GM08714 (cell line): Measurements from ENCODE around the gene HYAL2.

ENCODE experiments used
- H3K4me3 ChIP-seq: fragments of 200-500 bp; sonication (Bioruptor generic); 2 replicates; pipeline ENCODE4 v1.5.1; 2014; ENCODE audit warnings: mild to moderate bottlenecking, low read length, inconsistent platforms
- ZNF274 ChIP-seq: IDR thresholded peaks from 2 replicates; pipeline ENCODE4 v1.6.1; 2012; ENCODE audit warnings: mild to moderate bottlenecking, low read depth, low read length

The HYAL2 gene

DNA sequence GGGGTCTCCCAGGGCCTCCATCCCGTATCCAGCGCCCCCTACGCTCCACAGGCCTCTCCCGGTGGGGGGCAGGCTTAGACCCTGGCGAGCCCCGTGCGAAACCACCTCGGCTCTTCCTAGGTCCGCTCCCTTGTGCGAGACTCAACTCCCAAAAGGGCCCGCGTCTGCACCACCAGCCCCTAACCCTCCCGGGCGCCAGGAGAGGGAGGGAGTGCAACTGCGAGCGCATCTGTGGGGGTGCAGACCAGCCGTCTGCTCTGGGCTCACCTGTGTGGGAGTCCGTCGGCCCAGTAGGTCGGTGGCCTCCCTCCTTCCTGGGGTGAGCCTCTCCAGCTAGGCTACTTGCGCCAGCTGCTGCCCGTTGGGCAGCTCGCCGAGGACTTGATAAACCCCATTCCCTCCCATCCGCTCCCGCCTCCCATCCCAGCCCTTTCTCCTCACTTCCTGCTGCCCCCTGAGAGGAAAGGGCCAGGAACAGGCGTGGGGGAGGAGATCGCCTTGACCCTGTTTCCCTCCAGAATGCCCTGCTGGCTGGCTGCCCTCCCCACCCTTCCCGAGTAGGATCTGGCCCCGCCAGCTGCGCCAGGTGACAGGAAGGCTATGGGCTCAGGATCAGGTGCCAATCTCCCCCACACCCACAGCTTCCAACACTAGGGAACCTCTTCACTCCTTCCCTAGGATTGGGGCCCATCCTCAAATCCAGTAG is at the start of gene HYAL2:
HYAL2 (minus strand) TSS at position 360 of the 706 bp plus-strand sequence. CDS start 2,256 bp downstream, outside the sequence.
- H3K4me3 ChIP-seq = peak within 1 kb of the TSS; percentile 91; the same call in 1 of the 2 replicates
- no peak for TF ChIP-seq ZNF274

DNA sequence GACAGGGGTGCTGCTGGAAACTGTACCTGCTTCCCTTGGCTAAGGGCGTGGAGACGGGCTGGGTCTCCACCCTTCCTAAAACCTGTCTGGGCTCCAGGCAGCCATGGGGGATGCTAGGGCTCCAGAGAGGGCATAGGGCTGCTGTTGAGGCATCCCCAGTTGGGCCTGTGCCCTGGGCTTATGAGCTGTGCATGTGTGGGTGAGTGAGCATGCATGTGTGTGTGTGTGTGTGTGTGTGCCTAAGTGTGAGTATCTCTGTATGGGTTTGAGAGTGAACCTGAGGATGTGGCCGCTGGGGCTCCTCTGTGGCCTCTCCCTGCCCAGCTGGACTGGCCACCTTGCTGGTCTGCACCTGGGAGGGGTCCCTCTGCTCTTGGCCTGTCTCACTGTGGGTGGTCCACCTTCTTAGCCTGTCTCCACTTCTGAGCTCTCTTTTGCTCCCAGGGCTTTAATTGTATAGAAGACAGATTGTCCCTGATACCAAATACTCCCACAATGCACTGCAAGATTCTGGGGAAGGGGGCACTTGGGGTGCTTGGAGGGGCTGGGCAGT is 48.7 kb upstream of the HYAL2 start:
- H3K4me3 ChIP-seq = no peak overlapping the region
- no peak for TF ChIP-seq ZNF274

DNA sequence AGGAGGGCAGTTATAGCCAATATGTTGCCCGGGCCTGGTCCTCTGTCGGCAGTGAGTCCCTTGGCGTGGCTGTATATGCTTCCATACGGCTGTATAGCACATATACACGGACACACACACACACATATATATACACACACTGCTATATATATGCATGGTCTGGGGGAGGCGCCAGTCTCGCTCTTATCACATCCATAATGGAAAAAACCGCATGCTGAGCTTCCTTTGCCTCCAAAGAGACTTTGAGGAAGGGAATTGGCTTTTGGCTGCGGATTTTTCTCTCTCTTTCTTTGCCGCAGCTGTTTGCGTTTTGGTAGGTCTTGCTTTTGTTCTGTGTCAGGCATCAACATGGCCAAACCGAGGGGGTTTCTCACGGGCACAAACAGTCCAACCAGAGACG is 48.0 kb upstream of the HYAL2 start:
- TF ChIP-seq ZNF274 = no peak
- no peak overlapping the region for H3K4me3 ChIP-seq

DNA sequence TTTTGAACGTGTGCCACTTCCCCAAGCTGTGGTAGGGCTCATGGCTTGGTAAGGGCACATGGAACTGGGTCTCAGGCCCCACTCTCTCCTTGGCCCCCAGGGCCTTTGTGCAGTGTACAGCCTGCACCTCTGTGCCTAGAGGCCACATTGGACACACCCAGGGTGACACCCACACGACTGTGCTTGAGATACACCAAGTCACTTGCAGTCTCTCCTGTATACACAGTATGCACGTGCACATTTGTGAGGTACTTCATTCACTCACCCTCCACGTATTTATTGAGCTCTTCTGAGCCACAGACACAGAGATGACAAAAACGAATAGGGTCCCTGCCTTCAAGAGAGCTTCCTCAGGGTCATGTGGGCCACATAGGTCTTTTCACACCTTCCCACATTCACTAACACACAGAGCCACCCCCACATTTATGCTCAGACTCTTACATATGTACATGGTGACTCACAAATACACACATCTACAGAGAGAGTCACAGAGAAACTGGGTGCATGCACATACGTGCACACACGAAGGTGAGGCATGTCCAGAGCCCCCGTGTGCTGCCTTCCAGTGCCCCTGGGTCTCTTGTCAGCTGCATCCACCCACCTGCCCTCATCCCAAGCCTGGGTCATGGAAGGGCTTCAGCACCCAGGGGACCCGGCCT is 46.6 kb upstream of the HYAL2 start:
- TF ChIP-seq ZNF274 = no peak
- no peak overlapping the region for H3K4me3 ChIP-seq

DNA sequence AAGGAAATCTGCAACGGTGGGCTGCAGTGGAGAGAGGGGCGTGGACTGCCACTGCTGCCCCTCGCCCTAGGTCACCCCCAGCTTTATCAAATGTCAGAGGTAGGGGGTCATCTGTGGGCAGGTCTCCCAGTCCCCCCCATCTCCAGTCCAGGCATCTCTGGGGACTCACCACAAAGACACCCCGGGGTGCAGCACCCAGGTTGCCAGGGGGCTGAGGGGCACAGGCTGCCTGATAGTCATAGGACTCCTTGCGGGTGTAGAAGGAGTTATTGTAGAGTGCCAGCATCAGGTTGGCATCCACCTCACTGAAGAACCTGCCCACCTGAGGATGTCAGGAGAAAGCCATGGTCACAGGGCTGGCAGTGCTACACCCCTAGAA is 43.3 kb upstream of the HYAL2 start:
- no peak for TF ChIP-seq ZNF274
- H3K4me3 ChIP-seq = no peak overlapping the region; the same call in 1 of the 2 replicates

- no peak for TF ChIP-seq ZNF274
- H3K4me3 ChIP-seq = peak overlapping the region; percentile 50; the same call in 1 of the 2 replicates
Measured at GRCh38 chr3:50365080-50365841, 42.7 kb upstream of the HYAL2 start.

- H3K4me3 ChIP-seq = no peak overlapping the region; the same call in 1 of the 2 replicates
- TF ChIP-seq ZNF274 = no peak
Measured at GRCh38 chr3:50364573-50365079, 42.1 kb upstream of the HYAL2 start.

DNA sequence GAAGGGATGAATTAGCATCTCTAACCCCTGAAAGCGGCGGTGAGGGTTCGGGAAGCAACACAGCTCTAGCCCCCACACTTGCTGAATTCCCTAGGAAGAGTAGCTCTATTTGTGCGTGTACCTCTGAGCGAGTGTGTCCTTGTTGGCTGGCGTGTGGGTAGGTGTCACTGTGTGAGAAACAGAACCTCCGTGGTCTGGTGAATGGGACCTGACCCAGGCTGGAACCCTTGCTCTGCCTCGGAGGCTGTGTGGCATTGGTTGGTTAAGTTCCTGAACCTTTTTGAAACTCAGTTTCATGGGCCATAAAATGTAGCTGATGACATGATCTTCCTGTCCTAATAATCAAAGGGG is 37.2 kb upstream of the HYAL2 start:
- TF ChIP-seq ZNF274 = no peak
- H3K4me3 ChIP-seq = no peak overlapping the region

- H3K4me3 ChIP-seq = peak within 1 kb of the TSS; percentile 71
- TF ChIP-seq ZNF274 = no peak
Measured at GRCh38 chr3:50358911-50359759, 36.6 kb upstream of the HYAL2 start, which contains the start of gene TMEM115. TMEM115 (minus strand) TSS chr3:50359521; CDS start chr3:50359063, 458 bp downstream.

DNA sequence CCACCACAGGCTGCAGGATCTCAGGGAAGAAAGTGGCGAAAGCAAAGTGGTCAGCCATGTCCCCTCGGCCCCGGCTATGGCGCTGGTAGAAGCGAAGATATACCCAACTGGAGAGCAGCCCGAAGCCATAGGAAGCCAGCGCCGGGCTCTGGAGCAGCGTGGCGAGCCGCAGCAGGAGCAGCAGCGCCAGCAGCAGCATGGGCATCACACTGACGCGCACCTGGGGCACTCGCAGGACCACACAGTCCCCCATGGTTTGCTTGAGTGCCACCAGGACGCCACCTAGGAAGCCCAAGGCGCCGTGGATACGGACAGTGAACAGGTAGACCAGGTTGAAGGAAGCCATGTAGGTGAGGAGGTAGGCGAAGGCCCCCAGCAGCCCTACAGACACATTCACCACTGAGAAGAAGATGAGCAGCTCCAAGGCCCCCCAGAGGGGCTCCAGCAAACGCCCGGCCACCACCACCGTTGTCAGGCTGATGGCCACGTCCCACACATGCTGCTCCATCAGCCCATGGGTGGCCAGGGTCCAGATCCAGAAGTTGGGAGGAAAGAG is 35.9 kb upstream of the HYAL2 start:
- peak overlapping the region; percentile 71 for H3K4me3 ChIP-seq
- TF ChIP-seq ZNF274 = no peak

DNA sequence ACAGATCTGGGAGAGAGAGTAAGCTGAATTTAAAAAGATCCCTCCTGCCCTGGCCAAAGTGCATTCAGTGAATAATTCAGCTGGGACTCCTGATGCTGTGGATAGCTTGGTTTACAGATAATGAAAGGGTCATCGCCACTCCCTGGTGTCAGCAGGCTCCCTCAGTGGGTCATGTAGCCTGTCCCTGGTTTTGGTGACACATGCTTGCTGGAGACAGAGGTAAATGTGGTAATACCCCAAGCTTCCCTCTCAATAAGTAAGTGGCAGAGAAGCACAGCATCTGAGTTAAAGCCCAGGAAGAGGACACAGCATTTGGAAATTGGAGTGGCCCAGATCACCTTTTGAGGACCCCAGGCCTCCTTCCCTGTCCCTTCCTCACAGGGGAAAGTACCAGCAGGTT is 34.9 kb upstream of the HYAL2 start:
- H3K4me3 ChIP-seq = peak overlapping the region; percentile 71; the same call in 1 of the 2 replicates
- TF ChIP-seq ZNF274 = no peak

- H3K4me3 ChIP-seq = no peak overlapping the region; the same call in 1 of the 2 replicates
- no peak for TF ChIP-seq ZNF274
Measured at GRCh38 chr3:50356553-50356952, 34.0 kb upstream of the HYAL2 start.
